GM10266 (cell line): ENCODE data around the gene ZCCHC14.

Source experiments
- DNase-seq: peaks from one replicate; pipeline ENCODE4 v3.0.0; 2012; ENCODE audit errors: extremely low spot score
- TF ChIP-seq, protein P1 (sequence below): IDR thresholded peaks from 2 replicates; pipeline ENCODE4 v1.5.1; 2012; ENCODE audit warnings: mild to moderate bottlenecking, low read depth; ENCODE audit not compliant: control insufficient read depth, insufficient read depth; ENCODE audit errors: missing control alignments

Gene ZCCHC14

GRCh38 chr16:87438611-87438985 lies 54.2 kb downstream of the ZCCHC14 start:
- DNase-seq: no peak
- TF ChIP-seq, protein P1, sequence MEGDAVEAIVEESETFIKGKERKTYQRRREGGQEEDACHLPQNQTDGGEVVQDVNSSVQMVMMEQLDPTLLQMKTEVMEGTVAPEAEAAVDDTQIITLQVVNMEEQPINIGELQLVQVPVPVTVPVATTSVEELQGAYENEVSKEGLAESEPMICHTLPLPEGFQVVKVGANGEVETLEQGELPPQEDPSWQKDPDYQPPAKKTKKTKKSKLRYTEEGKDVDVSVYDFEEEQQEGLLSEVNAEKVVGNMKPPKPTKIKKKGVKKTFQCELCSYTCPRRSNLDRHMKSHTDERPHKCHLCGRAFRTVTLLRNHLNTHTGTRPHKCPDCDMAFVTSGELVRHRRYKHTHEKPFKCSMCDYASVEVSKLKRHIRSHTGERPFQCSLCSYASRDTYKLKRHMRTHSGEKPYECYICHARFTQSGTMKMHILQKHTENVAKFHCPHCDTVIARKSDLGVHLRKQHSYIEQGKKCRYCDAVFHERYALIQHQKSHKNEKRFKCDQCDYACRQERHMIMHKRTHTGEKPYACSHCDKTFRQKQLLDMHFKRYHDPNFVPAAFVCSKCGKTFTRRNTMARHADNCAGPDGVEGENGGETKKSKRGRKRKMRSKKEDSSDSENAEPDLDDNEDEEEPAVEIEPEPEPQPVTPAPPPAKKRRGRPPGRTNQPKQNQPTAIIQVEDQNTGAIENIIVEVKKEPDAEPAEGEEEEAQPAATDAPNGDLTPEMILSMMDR: no peak

- no peak for DNase-seq
These were observed 54.8 kb downstream of the ZCCHC14 start for GRCh38 chr16:87437911-87438610.

GRCh38 chr16:87437327-87437726 lies 55.5 kb downstream of the ZCCHC14 start:
- DNase-seq: no peak
- TF ChIP-seq, protein P1: no peak

More at GRCh38 chr16:87437911-87438610, 54.8 kb downstream of the ZCCHC14 start:
- TF ChIP-seq, protein P1: no peak

DNA sequence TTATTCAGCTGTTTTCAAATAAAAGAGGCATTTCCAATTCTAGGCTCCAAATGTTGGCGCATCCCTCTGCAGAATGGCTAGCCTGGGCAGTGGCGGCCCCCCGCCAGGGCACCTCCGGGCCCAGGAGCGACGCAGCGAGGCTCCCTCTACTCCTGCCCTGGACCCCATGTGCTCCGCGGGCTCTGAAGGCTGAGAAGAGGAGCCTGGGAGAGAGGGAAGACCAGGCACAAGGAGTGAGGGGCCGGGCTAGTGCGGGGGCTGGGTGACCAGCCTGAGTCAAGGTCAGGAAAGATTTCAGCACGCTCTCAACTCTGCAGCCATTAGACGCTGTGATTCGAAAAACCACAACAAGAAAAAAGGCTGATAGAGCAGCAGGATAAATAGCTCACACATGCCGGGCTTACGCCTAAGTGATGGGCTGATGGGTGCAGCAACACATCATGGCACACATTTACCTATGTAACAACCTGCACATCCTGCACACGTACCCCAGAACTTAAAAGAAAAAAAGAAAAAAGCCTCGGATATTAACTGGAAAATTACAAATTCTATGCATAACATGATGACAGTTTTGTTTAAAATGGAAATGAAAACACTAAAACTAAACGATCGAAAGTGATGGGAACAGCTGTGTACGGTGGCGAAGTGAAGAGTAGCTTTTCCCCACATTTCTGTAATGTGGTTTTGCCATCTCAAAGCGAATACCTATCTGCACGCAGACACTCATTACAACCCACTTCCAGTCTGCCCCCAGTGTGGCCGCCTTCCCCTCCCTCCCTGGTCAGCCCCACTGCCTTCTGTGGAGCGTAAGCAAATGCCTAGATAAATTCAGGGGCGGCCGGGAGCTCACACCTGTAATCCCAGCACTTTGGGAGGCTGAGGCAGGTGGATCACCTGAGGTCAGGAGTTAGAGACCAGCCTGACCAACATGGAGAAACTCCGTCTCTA lies 56.3 kb downstream of the ZCCHC14 start:
- no peak for DNase-seq
- TF ChIP-seq, protein P1: no peak

DNA sequence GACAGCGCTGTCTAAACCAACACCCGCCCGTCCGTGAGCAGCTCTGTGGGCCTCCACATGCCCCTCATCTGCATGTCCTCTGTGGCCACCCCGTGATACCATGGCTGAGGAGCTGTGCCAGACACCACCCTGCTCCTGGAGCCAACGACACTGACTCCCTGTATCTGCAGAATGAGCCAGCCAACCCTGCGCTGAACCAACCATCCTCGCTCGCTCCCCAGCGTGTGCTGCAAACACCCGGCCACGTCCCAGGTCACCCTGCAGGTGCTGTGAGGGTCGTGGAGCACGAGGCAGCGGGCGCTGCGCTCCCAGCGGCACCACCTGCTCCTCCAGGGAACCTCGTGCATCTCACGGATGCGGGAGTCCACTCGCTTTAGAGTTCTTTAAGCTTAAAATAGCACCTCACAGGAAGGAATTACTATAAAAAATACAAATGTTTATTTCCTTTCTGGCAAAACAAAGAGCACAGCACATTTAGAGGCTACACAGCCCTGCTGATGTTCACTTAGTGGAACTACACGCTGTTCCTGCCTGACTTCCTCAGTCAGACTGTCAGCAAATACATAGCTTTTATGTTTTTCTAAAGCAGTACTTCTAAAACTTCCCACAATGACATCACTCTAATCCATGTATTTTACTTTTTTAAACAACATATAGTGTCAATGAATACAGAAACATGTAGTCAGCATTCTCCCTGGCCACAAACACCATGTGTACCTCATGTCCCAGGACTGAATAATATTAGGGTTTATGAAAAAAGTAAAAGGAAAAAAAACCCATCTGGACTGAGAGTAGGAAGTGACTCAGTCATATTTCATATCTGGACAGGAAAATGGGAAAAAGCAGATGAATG lies 57.2 kb downstream of the ZCCHC14 start:
- DNase-seq: no peak
- TF ChIP-seq, protein P1: no peak

DNA sequence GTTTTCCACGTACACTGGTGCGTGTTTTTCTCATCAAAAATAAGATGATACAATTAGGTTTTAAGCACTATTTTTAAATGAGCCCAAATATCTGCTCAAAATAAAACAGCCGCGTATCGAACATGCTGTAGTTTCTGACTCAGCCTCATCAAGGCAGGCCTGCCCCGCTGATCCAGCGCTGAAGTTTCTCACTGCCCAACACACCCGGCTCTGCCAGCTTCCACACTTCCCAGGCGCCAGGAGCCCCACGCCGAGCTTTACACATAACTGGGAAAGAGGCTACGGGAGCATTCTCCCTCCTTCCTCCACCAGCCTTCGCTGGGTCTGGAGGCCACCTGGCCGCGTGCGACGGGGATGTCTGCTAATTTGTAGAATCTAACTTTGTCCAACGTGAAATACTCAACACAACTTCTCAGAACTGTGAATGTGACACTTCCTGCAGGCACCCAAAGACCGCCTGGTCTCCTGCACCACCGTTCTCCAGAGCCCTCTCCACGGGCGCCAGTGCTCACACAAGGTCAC lies 58.6 kb downstream of the ZCCHC14 start:
- DNase-seq: no peak
- TF ChIP-seq, protein P1: no peak
